Stimulated activated CD8-positive, alpha-beta memory T cell treated with anti-CD3 and anti-CD28 coated beads, Interleukin-15, amount 100 ng/mL, for 4 hours (primary cell): ENCODE results near the gene ZNF217.
A peak's percentile ranks its signal among the peaks of the same experiment; 100 is the strongest.
"Not testable (repeated sequence)": the region's sequence is repeated elsewhere in the genome, so short reads cannot be mapped to it uniquely, and the experiment has no call there.

ENCODE experiments used
- DNase-seq, 2 donors: peaks; one replicate each; pipeline ENCODE4 v3.0.0-alpha.2; 2020; ENCODE audit warnings: low read depth in 2 of 2

The ZNF217 gene

DNA sequence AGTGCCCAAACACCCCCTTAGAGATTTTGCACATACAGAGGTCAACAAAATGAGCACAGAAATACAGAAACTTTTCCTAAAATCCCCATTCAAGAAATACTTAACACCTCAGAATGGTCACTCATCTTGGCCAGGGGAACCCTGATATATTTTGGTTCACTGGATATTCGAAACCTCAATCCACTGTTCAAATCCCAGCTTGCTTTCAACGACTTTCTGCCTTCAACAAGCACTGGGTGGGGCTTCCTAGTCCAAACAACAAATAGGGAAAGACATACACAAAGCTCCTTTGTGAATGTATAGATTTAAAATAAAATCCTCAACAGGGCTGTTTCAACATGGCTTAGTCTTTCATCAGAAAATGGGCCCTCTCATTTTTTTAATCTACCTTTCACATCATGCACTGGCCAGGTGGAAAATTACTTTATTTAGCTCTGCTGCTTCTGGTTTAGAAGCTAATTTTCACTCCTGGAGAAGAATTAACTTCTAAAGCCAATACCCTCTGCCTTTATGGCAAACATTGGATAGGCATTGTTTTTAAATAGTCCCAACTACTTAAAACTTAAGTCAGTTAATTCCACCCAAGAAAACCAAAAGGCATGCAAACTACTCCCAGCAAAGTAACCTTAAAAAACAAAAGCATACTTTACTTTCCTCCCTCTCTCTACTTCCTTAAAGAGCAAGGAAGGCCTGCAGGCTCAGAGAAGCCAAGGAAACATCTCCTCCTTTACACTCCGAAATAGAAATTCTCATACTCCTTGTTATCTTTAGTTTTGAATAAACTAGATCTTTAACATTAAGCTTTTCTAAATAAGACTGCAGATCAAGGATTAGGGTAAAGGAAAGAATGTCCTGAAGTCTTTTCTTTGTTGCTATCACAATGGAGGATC, 9.7 kb downstream of the ZNF217 start:
- not testable (repeated sequence) for DNase-seq

GRCh38 chr20:53582574-53583351, 10.9 kb downstream of the ZNF217 start:
- peak in 1 of 2 donors; percentile 43 for DNase-seq

GRCh38 chr20:53582251-53582570, 11.4 kb downstream of the ZNF217 start:
- no peak for DNase-seq

GRCh38 chr20:53581444-53582250, 12.0 kb downstream of the ZNF217 start:
- no peak for DNase-seq

DNA sequence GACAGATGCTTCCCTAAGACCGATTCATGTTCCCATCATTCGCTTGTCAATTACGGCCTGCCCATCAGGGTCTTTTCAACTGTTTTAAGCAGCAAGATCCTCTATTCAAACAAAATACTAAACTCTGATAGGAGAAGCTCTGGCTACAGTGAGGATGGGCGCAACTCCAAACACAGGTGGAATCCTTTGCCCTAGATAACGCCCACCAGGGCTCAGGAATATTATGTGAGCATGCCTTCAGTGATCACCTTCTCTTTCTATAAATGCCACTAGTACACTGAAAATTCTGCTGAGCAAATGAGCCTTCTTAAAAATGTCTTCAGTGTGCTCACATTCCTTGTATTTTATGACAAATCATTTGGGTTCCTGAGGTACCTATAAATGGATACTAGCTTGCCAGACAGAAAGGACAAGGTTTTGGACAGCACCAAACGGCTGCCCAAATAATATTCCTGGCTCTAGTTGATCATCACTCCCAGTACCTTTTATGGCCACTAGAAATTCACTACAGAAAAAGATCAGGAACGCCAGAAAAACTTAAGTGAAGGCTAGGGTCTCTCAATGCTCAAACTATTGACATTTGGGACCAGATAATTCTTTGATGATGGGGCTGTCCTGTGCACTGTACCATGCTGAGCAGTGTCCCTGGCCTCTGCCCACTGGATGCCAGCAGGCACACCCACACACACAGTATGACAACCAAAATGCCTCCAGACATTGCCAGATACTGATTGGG, 13.1 kb downstream of the ZNF217 start:
- no peak for DNase-seq

GRCh38 chr20:53579581-53580375, 13.9 kb downstream of the ZNF217 start:
- no peak for DNase-seq

DNA sequence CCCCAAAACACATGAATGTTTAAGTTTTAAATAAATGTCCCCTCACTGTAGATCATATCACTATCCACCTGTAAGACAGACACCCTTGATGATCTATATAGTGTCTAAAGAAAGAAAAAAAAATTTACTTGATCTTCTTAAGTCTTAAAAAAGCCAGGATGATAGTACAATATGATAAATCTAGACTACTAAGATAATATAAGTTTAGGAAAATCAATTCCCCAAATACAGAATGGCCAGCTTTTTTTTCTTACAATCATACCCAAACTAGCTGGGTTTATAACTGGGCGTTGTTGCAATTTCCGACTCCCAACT, 14.4 kb downstream of the ZNF217 start:
- no peak for DNase-seq

DNA sequence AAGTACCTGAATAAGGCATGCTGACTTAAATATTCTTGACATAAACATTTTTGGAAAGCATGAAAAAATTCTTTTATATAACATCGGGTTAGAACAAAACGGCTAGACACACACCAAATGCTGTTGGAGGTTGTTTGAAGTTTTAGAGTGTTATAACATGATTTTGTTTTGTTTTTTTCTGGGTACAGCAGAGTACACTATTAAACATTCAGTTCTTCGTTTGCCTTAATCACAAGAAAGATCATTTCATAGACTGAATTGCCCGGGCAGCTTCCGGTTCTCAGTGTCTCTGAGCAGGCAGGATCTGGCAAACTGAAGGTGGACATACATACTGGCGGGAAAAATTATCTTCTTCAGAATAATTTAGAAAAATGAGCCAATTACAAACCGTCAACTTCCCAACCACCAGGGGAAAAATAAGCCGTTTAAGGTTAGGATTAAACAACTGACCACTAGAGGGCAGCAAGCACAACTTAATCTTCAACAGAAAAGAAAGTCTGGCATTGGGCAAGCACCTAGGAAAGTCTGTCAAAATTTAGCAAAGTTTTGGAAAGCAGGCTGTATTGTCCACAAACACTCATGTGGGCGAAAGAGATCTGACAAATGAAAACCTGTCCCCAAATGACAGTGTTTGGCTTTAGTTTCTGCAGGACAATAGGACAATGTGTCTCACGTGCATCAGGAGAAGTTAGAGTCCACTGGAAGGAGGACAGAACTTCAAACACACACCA, 15.0 kb downstream of the ZNF217 start:
- no peak for DNase-seq

DNA sequence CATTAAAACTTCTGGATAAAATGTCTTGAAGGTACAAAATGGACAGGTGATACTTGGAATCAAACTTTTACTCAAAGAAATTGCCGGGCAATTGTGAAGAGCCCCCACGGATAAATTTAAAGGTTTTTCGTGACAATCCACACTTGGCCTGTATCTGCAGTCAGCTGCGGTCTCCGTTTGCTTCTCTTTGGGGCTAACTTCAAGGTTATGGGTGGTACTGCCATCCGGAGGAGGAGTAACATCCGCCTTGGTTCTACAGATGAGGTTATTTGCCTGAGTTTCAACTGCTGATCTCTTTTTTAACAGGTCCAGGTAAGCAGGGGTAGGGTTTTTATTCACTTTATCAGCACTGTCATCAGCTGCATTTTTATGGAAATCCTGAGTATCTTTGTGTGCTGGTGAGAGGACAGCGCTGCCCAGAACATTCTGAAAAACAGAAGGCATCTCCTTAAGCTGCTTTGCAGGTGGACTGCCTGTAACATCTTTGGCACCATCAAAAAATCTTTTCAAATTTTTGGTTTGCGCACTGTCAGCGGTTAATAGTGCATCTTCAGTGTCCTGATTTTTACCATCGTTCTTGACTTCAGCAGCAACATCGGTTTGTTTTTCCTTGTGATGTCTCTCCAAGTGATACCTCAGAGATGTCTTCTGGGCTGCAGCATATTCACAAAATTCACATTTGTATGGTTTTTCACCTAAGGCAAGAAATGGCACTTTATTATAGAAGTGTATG, 16.9 kb downstream of the ZNF217 start:
- DNase-seq = no peak

GRCh38 chr20:53576195-53576580, 17.5 kb downstream of the ZNF217 start:
- DNase-seq = no peak

DNA sequence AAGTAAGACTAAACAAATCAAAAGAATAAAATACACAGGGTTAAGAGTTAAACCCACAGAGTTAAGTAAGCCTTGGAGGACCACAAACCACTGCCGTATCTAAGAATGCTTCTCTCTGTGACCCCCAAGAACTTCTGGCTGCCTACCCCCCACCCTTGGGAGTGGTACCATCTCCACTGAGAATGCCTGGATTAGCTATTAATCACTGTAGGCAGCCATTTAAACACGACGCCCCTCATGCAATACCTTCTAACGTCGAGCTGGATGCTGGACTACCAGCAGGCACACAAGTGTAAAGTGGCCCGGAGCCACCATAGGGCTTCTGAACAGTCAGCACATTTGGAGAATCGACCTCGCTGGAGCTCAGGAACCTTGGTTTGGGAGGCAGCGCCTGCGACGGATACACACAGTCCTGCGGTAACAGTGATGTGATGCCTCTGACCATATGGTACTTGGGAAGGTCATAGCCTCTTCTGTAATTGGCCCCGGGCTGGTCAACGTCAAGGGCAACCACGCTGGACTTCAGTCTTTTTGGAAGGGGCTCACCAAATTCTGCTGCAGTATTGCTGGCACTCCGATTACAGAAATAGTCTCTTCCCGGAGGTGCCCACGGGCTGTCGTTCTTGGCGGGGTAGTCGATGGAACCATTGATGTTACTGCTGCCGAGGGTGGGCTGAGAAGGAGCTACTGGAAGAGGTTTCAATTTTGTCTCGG, 18.0 kb downstream of the ZNF217 start:
- DNase-seq = no peak

- DNase-seq = no peak
Measured at GRCh38 chr20:53574819-53575218, 18.8 kb downstream of the ZNF217 start.

DNA sequence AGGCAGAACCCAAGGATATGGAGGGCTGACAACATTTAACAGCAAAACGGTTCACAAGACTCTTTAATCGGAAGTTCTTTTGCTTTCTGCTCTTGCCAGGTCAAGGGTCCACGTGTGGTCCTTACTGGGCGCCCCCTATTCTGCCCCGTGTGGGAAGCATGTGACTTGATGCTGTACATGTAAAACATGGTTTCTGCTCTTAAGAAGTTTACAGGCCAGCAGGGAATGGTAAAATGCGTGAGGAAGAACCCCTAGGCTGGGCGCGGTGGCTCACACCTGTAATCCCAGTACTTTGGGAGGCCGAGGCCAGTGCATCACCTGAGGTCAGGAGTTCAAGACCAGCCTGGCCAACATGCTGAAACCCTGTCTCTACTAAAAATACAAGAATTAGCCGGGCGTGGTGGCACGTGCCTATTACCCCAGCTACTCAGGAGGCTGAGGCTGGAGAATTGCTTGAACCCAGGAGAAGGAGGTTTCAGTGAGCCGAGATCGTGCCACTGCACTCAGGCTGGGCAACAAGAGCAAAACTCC, 19.3 kb downstream of the ZNF217 start:
- no peak for DNase-seq

DNA sequence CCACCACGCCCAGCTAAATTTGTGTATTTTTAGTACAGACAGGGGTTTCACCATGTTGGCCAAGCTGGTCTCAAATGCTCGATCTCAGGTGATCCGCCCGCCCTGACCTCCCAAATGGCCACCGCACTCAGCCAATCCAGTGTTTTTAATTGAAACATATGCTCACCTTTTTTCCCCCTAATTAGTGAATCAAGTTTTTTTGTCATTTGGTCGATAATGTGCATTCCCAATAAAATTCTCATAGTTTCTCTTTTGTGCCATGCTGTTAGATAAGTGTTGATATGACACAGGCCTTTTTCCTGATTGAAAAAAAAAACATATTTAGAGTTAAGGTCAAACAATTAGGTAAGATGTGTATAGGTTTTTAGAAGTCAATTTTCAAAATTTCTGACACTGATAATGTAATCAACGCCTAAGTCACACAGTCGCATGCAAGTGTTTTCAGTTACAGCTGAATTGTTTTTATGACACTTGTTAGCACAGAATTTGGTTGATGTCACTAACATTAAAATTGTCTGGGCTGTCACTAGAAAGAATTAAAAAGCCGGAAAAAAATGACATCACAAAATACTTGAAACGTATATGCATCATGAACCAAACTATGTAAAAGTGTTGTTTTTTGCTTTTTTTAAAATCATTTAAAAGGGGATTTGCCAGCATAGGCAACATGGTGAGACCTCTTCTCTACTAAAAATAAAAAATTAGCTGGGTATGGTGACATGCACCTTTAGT, 21.9 kb downstream of the ZNF217 start:
- no peak for DNase-seq

DNA sequence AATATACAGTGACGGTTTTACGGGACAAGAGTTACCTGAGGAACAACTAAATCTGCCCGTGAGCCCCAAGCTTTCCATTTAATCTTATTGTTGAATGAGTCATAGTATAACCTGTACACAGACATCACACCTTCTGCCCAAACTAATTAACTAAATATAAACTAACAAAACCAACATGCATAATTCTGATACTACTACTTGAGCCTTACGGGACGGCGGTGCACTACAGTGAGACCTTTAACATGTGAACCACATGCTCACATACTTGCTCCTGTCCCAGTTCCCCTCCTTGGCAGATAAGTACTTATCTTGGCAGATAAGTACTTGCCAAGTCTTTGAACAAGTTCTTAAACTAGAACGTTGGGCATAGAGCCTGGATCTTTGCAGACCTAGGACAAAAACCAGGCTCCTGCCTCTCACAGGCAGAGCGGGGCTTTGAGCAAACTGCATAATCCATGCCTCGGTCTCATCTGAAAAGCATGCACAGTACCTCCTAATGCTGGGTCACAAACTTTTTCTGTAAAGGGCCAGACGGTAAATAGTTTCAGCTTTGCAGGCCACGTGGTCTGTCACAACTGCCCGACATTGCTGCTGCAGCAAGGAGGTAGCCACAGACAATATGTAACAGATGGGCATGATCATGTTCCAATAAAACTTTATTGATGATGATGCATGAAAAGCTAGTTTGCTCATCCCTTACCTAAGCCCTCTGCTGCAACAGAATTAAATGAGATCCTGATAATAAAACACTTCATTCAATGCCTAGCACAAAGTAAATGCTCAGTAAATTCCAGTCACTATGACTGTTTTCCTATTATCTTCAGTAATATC, 23.0 kb downstream of the ZNF217 start:
- DNase-seq = no peak

- DNase-seq = no peak
Measured at GRCh38 chr20:53569606-53570307, 23.9 kb downstream of the ZNF217 start.
